Activated naive CD4-positive, alpha-beta T cell treated with anti-CD3 and anti-CD28 coated beads for 36 hours (primary cell): ENCODE results near the gene WHAMM. TPM values are rescaled to one million over a fixed set of nuclear protein-coding genes. Genes with fewer than 3 reads are reported as not detected.

ENCODE experiments used
- CTCF ChIA-PET: fragments of 350-600 bp; sonication (Branson Sonifier 250); formaldehyde crosslinking; loops from one replicate; lab custom pipeline; 2021; ENCODE audit warnings: antibody characterized with exemption; lab: Charles Lee
- DNase-seq: peaks from one replicate; pipeline ENCODE4 v3.0.0-alpha.2; 2020
- H3K27ac Mint-ChIP-seq: one replicate; pipeline ENCODE4 v1.8.0; 2021; ENCODE audit warnings: mild to moderate bottlenecking, mixed read lengths
- H3K27me3 Mint-ChIP-seq: one replicate; pipeline ENCODE4 v1.8.0; 2021; ENCODE audit warnings: low read depth, mixed read lengths
- H3K36me3 Mint-ChIP-seq: one replicate; pipeline ENCODE4 v1.8.0; 2021; ENCODE audit warnings: low read depth, mixed read lengths
- H3K4me1 Mint-ChIP-seq: one replicate; pipeline ENCODE4 v1.8.0; 2021; ENCODE audit warnings: low read depth, mixed read lengths
- H3K4me3 Mint-ChIP-seq: one replicate; pipeline ENCODE4 v1.8.0; 2021; ENCODE audit warnings: mild to moderate bottlenecking, moderate library complexity, mixed read lengths
- H3K9me3 Mint-ChIP-seq: one replicate; pipeline ENCODE4 v1.8.0; 2021; ENCODE audit warnings: mixed read lengths
- intact Hi-C: fragments of 100-400 bp; cut with micrococcal nuclease; formaldehyde crosslinking; loops from one replicate; pipeline ENCODE4 v1.15.1; 2023
- total RNA-seq, 2 experiments: library from RNA; stranded (reverse); gene quantifications; one replicate each; pipeline ENCODE4 v1.2.3, GENCODE V29; 2021

The WHAMM gene
- total RNA-seq, 2 experiments from 2014 or later, result 3.7 to 5.7 TPM

DNA sequence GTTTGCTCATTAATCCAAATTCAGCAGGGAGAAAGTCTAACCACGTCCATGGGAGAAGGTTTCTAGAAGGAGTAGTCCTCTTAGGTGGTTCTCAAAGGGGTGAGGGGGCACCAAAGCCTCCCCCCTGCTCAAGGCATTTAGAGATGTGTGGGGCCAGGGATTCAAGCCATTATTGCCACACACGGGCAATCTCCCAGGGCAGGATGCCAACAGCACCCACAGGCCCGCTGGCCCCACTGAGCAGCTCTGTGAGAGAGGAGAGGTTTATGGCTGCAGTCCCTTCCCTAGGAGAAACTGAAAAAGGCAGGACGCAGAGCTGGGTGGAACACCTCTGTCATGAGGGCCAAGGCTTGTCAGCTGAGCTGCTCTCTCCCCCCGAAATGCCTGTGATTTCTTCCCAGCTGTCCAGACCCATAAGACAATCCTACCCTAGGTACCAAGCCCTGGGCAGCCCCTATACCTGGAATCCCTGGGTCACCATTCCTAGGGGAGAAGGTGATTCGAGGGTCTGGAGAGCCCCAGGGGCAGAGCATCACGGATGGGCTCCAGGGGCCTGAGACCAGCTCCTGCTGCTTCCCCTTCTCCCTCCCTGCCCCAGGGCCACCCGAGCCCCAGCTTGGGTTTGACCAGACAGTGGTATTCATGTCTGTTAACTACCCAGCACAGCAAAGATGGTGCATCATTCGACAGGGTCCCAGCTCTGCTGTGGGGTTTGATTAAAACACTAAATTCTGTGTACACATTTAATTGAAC, 39.0 kb downstream of the WHAMM start:
- intact Hi-C loops, result loop anchor here (2.0 to 5.0 kb wide), 2 partner anchors 139 to 152 kb away; partner anchors contain the start of gene RAMAC

DNA sequence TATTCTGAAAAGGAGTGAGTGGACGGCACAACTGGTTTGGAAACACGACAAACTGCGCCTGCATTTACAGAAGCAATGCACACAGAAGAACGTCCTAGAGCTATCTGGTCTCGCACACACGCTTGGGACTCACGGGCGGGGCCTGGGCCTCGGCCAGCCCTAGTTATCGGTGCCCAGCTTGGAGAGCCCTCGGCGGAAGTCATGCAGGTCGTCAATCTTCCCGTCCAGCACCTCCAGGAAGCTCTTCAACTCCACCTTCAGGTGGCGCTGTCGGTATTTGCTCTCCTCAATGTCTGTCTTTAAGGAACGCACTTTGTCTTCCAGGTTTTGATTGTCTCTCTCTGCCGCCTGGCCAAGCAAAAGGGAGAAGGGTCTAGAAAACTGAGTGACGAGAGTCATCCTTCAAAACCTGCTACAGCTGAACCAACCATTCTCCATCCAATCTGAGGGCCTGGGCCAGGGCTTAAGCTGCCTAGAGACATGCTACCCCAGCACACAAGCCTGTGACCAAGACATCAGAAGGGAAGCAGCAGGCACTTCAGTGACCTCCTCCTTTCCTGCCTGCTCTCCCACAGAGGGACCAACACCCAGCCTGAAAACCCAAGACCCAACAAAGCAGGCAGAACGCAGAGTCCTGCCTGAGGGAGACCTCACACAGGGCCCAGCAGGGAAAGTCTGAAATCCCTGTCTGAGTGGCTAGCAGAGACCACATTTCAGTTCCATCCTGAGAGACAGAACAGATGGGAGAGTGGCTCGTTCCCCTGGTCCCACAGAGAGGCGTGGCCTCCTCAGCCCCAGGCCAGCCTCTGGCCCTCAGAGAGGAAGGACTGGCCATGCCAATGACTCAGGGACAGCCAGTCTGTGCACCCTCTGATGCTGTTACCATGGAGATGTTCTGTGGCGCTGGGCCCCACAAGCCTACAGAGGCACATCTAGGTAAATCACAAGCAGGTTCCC, 40.4 kb downstream of the WHAMM start:
- no peak overlapping the region for H3K27ac Mint-ChIP-seq
- no peaks in the 10 kb centered on the region for H3K36me3 Mint-ChIP-seq
- peaks cover 17% of the 10 kb centered on the region for H3K4me1 Mint-ChIP-seq
- DNase-seq, result peak; percentile 75
- CTCF ChIA-PET, result interaction anchor here (0.6 to 3.0 kb wide), 8 partner anchors 11 to 183 kb away, joined by 3 to 23 read pairs (median 4); partner anchors contain the start of gene RAMAC
- intact Hi-C loops, result loop anchor here (2.0 to 5.0 kb wide), 2 partner anchors 137 to 151 kb away; partner anchors contain the start of gene RAMAC
- H3K27me3 Mint-ChIP-seq, result no peaks in the 10 kb centered on the region
- no peak overlapping the region for H3K4me3 Mint-ChIP-seq
- H3K9me3 Mint-ChIP-seq, result no peaks in the 10 kb centered on the region

More for the DNA sequence above, 39.0 kb downstream of the WHAMM start:
- H3K9me3 Mint-ChIP-seq, result no peaks in the 10 kb centered on the region
- no peaks in the 10 kb centered on the region for H3K36me3 Mint-ChIP-seq
- H3K4me3 Mint-ChIP-seq, result no peak overlapping the region
- no peak for DNase-seq
- no peak overlapping the region for H3K27ac Mint-ChIP-seq
- no peaks in the 10 kb centered on the region for H3K27me3 Mint-ChIP-seq
- H3K4me1 Mint-ChIP-seq, result peaks cover 21% of the 10 kb centered on the region
- CTCF ChIA-PET, result interaction anchor here (1.2 to 3.0 kb wide), 2 partner anchors 13 to 153 kb away, joined by 3 to 23 read pairs; no protein-coding TSS in a partner anchor

DNA sequence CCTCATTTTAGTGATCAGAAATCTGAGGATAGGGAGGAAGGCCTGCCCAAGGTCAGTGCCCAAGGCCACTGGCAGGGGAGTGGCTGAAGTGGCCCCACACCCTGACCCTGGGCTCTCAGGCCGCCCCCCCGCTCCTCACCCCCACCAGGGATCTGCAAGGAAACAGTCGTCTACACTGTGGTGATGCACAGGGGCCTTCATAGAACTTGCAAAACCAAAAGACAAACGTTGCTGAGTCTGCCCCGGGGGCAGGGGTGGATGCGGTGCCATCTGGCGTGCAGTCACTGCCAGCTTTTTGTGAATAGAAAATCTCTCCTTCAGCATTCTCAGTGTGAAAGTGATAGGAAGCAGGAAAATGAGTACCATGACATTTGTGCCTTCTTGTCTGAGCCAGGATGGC, 41.3 kb downstream of the WHAMM start:
- Mint-ChIP-seq H3K4me1 (peaks cover 14% of the 10 kb centered on the region), H3K27ac (no peak overlapping the region), H3K4me3 (no peak overlapping the region), H3K9me3 (no peaks in the 10 kb centered on the region), H3K27me3 (no peaks in the 10 kb centered on the region), H3K36me3 (no peaks in the 10 kb centered on the region)
- intact Hi-C loops, result no loop called here
- no peak for DNase-seq
- CTCF ChIA-PET, result interaction anchor here (0.7 to 3.0 kb wide), 4 partner anchors 128 to 157 kb away, joined by 3 to 23 read pairs (median 4); no protein-coding TSS in a partner anchor

DNA sequence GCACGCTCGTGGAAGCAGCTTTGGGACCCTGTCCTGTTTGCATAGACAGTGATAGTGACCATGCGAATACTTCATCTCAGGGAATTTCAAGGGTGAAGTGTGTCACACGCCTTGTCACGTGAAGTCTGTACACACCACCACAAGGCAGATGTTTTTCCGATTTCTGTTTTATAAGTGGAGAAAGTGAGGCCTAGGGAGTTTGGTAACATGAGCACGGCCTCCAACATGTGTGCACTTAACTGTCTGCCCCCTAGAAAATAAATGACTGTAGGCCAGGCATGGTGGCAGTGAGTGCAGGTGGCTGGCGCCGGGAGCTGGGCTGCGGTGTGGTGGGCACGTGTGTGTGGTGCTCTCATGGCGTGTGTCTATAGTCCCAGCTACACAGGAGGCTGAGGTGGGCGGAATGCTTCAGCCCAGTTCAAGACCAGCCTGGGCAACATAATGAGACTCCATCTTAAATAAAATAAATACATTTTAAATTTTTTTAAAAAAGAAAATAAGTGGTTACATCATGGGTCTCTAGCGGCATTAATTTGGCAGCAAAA, 42.0 kb downstream of the WHAMM start:
- no peaks in the 10 kb centered on the region for H3K9me3 Mint-ChIP-seq
- no peak for DNase-seq

DNA sequence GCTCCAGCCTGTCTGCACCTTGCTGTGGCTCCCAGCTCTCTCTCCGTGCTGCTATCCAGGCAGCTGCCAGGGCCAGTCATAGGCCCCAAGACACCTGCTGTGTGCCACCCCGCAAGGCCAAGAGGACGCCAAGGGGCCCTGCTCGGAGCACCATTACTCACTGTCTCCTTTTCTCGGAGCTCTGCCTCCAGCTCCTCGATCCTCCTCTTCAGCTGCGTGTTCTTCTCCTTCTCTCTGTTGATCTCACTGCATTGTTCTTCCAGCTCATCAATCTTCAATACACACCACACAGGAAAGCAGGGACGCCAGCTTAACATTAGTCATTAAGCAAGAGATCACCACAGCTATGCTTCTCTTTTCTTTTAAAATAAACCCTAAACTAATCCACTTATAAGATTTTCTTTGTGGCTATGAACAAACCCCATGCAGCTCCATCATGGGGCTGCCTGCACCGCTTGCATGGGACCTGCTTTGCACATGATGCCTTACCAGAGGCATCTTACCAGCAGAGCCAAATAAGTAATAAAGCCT, 42.6 kb downstream of the WHAMM start:
- DNase-seq, result no peak
- intact Hi-C loops, result no loop called here

More for the DNA sequence above, 42.0 kb downstream of the WHAMM start:
- intact Hi-C loops, result no loop called here
- Mint-ChIP-seq H3K27ac (no peak overlapping the region), H3K4me3 (no peak overlapping the region), H3K27me3 (no peaks in the 10 kb centered on the region), H3K36me3 (no peaks in the 10 kb centered on the region), H3K4me1 (peaks cover 19% of the 10 kb centered on the region)
- CTCF ChIA-PET, result interaction anchor here (0.7 to 1.4 kb wide), 6 partner anchors 11 to 157 kb away, joined by 3 to 4 read pairs (median 3); no protein-coding TSS in a partner anchor

DNA sequence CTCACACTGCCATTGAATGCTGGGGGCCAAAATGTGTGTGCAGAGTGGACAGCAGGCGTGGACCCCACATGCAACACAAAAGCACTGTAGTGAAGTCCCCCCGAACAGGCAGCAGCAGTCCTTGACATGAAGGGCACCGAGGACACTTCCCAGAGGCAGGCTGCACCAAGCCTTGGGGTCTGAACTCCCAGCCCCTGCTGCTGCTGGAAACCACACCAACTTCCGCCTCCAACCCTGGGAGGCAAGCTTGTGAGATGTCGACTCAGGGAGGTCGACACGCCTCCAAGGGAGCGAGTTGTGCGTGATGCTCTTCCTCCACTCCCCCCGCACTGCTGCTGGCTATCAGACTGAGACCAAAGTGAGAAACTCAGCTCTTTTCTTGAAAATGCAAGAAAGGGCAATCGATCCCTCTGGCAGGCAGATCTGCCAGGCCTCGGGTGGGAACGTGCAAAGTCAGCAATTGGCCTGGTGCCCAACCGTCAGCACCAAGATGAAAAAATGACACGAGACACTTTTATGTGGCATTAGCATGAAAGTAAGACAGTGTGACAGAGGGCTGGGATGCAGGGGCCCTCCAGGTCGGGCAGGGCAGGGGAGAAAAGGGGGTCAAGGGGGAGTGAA, 43.6 kb downstream of the WHAMM start:
- H3K36me3 Mint-ChIP-seq, result no peaks in the 10 kb centered on the region
- CTCF ChIA-PET, result no interaction called here
- no peak overlapping the region for H3K27ac Mint-ChIP-seq
- intact Hi-C loops, result no loop called here
- no peak for DNase-seq
- H3K9me3 Mint-ChIP-seq, result no peaks in the 10 kb centered on the region
- no peaks in the 10 kb centered on the region for H3K27me3 Mint-ChIP-seq
- H3K4me3 Mint-ChIP-seq, result no peak overlapping the region
- H3K4me1 Mint-ChIP-seq, result peaks cover 21% of the 10 kb centered on the region

More for the DNA sequence above, 42.6 kb downstream of the WHAMM start:
- Mint-ChIP-seq H3K27ac (no peak overlapping the region), H3K9me3 (no peaks in the 10 kb centered on the region), H3K36me3 (no peaks in the 10 kb centered on the region), H3K4me1 (peaks cover 21% of the 10 kb centered on the region), H3K4me3 (no peak overlapping the region), H3K27me3 (no peaks in the 10 kb centered on the region)
- CTCF ChIA-PET, result interaction anchor here (0.7 to 1.2 kb wide), 4 partner anchors 10 to 150 kb away, joined by 3 to 4 read pairs (median 4); no protein-coding TSS in a partner anchor

DNA sequence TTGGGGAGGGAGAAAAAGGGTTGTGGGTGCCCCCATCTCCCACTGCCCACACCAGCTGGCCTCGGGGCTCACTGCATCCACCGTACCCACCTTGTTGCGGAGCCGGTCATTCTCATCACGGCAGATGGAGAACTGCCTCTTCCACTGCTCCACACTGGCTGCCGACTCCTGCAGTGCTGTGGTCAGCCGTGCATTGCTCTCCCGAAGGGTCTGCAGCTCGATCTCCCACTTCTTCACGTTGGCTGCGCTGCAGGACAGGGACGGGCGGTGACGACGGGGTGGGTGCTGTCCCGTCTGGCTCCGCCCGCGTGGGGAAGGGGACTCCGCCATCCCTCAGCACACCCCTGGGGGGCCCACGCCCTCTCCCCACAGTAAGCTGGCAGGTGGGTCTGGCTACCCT, 45.1 kb downstream of the WHAMM start:
- H3K27me3 Mint-ChIP-seq, result no peaks in the 10 kb centered on the region
- CTCF ChIA-PET, result interaction anchor here (0.6 kb wide), 1 partner anchor 762 kb away, joined by 3 read pairs; no protein-coding TSS in a partner anchor
- no peak overlapping the region for H3K27ac Mint-ChIP-seq
- H3K4me1 Mint-ChIP-seq, result peaks cover 17% of the 10 kb centered on the region
- H3K4me3 Mint-ChIP-seq, result no peak overlapping the region
- intact Hi-C loops, result no loop called here
- DNase-seq, result no peak
- no peaks in the 10 kb centered on the region for H3K9me3 Mint-ChIP-seq
- no peaks in the 10 kb centered on the region for H3K36me3 Mint-ChIP-seq

DNA sequence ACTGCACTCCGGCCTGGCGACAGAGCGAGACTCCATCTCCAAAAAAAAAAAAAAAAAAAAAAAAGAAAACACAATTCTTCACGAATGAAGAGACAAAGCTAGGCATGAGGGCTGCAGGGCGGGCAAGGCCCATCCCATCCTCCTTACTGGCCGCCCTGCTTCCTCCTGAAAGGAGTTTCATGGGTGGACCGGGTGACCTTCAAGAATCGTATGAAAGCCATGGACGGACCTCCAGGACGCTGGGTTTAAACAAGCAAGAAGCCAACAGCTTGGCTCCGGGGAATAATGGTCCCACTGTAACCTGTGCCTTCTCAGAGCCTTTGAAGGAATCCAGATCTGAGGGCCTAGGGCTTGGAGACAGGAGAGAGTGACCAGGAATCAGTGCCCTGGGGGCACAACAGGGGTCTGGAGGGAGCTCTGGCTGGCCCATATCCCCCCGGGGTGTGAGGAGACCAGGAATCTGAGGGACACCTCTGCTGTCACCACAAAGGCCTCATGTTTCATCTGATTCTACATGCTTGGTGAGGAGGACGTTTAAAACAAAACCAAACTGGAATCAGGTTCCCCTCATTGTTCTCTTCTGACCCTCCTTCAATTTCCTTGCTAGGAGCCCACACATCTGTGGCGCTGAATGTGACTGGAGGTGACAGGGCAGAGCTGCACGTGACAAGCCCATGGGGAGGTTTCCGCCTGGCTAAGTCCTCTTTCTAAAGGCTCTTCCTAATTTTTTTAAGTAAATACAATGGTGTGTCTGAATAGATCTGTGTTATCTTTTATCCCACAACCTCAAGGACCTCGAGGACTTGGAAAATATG, 46.1 kb downstream of the WHAMM start:
- H3K36me3 Mint-ChIP-seq, result no peaks in the 10 kb centered on the region
- CTCF ChIA-PET, result interaction anchor here (0.6 kb wide), 1 partner anchor 761 kb away, joined by 3 read pairs; no protein-coding TSS in a partner anchor
- peaks cover 13% of the 10 kb centered on the region for H3K4me1 Mint-ChIP-seq
- no peak overlapping the region for H3K27ac Mint-ChIP-seq
- DNase-seq, result no peak
- H3K4me3 Mint-ChIP-seq, result no peak overlapping the region
- H3K9me3 Mint-ChIP-seq, result no peaks in the 10 kb centered on the region
- no peaks in the 10 kb centered on the region for H3K27me3 Mint-ChIP-seq
- intact Hi-C loops, result no loop called here

DNA sequence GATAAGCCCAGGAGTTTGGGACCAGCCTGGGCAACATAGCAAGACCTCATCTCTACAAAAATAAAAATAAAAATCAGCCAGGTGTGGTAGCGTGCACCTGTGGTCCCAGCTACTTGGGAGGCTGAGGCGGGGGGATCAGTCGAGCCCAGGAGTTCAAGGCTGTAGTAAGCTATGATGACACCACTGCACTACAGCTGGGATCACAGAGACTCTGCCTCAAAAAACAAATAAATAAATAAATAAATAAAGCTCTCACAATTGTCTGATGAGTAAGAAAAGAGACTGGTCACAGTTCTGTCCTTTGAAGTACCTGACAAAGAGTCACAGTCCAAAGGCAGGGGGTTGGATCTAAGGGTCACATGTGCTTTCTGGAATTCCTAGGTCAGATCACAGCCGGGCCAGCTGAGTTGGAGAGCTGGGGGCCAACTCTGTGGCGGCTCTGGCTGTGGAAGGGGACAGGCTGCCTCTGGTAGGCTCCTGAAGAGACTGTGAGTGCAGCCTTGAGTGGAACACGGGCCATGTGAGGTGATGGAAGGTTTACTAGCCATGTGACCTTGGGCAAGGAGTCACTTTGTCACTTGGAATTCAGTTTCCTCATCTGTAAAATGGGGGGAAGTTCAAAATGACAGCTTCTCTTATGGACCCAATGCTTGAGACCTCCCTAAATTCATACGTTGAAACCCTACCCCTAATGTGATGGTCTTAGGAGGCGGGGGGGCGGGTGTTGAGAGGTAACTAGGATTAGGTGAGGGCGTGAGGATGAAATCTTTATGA, 47.2 kb downstream of the WHAMM start:
- CTCF ChIA-PET, result interaction anchor here (0.5 kb wide), 1 partner anchor 189 kb away, joined by 3 read pairs; no protein-coding TSS in a partner anchor
- no peak for DNase-seq
- no peak overlapping the region for H3K4me3 Mint-ChIP-seq
- intact Hi-C loops, result no loop called here
- peaks cover 13% of the 10 kb centered on the region for H3K4me1 Mint-ChIP-seq
- no peaks in the 10 kb centered on the region for H3K27me3 Mint-ChIP-seq
- H3K27ac Mint-ChIP-seq, result no peak overlapping the region
- H3K36me3 Mint-ChIP-seq, result no peaks in the 10 kb centered on the region
- H3K9me3 Mint-ChIP-seq, result no peaks in the 10 kb centered on the region

DNA sequence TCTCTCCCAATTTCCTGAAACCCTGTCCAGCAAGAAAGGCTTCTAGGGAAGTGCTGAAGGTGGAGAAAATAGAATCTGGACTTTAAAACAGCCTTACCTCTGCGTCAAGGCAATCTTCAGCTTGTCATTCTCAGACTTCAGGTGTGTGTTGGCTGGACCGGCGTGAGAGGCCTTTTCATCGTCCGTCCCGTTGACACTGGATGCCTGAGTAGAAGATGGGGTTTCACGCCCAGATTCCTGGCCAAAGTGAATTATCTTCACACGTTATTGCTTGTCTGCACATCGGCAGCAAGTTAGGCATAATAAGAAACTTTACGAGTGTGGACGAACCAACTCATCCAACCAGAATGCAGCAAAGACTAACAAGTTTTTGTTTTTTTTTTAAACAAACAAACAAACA, 49.5 kb downstream of the WHAMM start:
- Mint-ChIP-seq H3K4me1 (peaks cover 8% of the 10 kb centered on the region), H3K27ac (no peak overlapping the region), H3K27me3 (no peaks in the 10 kb centered on the region), H3K4me3 (no peak overlapping the region), H3K9me3 (no peaks in the 10 kb centered on the region), H3K36me3 (no peaks in the 10 kb centered on the region)
- DNase-seq, result no peak
- CTCF ChIA-PET, result no interaction called here
- intact Hi-C loops, result no loop called here
